LoVo (cell line): ENCODE measurements around the gene POMT2.

ENCODE experiments used
- DNase-seq: peaks from one replicate; pipeline ENCODE4 v3.0.0-alpha.2; 2016; ENCODE audit warnings: low spot score

POMT2 gene

GRCh38 chr14:77238356-77238755, 82.3 kb downstream of the POMT2 start:
- DNase-seq: no peak

- DNase-seq: no peak
Observed at GRCh38 chr14:77236814-77237213, 83.9 kb downstream of the POMT2 start.

- no peak for DNase-seq
Observed at GRCh38 chr14:77231721-77232120, 89.0 kb downstream of the POMT2 start.

- DNase-seq: no peak
Observed at GRCh38 chr14:77230914-77231313, 89.8 kb downstream of the POMT2 start.

GRCh38 chr14:77228056-77228455, 92.6 kb downstream of the POMT2 start:
- no peak for DNase-seq

GRCh38 chr14:77225892-77226557, 94.7 kb downstream of the POMT2 start:
- DNase-seq: no peak

GRCh38 chr14:77225254-77225653, 95.4 kb downstream of the POMT2 start:
- DNase-seq: no peak
